ENCODE results near the gene BEST2. TPM values are rescaled to one million over a fixed set of nuclear protein-coding genes. Genes with fewer than 3 reads are reported as not detected.

Gene BEST2
- total and polyA plus RNA-seq, 7 donors: 0.36 to 50.0 (median 45.1) TPM; not detected in 3

DNA sequence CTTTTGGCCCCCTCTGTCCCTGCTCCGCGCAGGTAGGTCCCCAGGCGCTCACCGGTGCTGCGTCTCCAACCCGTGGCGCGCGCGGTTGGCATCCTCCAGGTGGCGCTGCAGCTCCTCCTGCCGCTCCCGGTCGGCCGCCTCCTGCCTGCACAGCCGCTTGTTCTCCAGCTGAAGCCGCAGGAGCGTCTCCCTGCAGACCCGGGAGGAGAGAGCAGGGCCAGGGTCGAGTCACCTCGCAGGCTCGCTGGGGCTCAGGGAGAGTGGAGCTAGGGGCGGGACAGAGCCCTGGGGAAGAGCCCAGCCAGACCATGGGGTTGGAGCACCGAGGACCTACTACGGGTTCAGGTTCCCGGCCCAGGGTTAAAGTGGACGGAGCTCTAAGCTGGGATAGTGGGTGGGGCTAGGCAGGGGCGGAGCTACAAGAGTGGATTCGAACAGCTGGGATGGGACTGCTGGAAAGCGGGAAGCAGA, 14.5 kb downstream of the BEST2 start:
- Histone ChIP-seq H3K36me3 (peaks cover 0 to 32% (median 2%) of the 10 kb centered on the region in 4 donors), H3K4me3 (peak overlapping the region; percentile 25 to 54 (median 38)), H3K9me3 (no peaks in the 10 kb centered on the region), H3K4me1 (peaks cover 0 to 10% (median 0%) of the 10 kb centered on the region in 4 donors), H3K27ac (peak overlapping the region; percentile 55 to 80 (median 70)), H3K27me3 (no peaks in the 10 kb centered on the region)
- 45% methylated on average over 30 of the region's 30 CpGs for WGBS, 2 donors
- TF ChIP-seq POLR2A (IDR thresholded peaks at IDR 0.05): no peak
- peak in 2 of 4 donors; percentile 9 to 58 for TF ChIP-seq POLR2AphosphoS5 (IDR thresholded peaks at IDR 0.05)
- TF ChIP-seq, protein P1, sequence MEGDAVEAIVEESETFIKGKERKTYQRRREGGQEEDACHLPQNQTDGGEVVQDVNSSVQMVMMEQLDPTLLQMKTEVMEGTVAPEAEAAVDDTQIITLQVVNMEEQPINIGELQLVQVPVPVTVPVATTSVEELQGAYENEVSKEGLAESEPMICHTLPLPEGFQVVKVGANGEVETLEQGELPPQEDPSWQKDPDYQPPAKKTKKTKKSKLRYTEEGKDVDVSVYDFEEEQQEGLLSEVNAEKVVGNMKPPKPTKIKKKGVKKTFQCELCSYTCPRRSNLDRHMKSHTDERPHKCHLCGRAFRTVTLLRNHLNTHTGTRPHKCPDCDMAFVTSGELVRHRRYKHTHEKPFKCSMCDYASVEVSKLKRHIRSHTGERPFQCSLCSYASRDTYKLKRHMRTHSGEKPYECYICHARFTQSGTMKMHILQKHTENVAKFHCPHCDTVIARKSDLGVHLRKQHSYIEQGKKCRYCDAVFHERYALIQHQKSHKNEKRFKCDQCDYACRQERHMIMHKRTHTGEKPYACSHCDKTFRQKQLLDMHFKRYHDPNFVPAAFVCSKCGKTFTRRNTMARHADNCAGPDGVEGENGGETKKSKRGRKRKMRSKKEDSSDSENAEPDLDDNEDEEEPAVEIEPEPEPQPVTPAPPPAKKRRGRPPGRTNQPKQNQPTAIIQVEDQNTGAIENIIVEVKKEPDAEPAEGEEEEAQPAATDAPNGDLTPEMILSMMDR (IDR thresholded peaks at IDR 0.05): peak; percentile 58 to 95 (median 70)
- no peak for TF ChIP-seq EP300 (IDR thresholded peaks at IDR 0.05)
- intact Hi-C loops (cut with DNase I): loop anchor here (1.0 to 5.0 kb wide), 2 partner anchors 36 to 81 kb away; partner anchors contain the start of genes PRDX2 and THSD8
- peak; percentile 93 for DNase-seq

DNA sequence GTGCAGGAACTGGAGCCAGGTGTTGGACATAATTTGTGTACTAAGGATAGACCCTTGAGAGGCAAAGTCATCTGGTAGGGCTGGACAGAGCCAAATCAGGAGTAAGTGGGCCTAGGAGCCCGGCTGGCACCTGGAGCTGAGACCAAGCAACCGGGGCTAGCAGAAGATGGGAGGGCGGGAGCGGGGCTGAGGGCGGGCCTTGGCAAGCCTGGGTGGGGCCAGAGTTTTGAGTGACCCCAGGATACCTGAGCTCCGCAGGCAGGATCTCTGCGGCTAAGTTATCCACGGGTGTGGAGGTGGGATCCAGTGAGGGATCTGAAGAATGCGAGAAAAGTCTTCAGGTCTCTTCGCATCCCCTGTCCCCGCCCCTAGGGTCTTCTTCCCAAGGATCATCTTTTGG, 15.6 kb downstream of the BEST2 start:
- H3K27ac ChIP-seq: no peak overlapping the region
- WGBS, 2 donors: 93 to 96% methylated on average over 11 of the region's 11 CpGs
- no peak for DNase-seq
- H3K4me1 ChIP-seq: peaks cover 0 to 10% (median 0%) of the 10 kb centered on the region in 4 donors
- peaks cover 0 to 32% (median 2%) of the 10 kb centered on the region in 4 donors for H3K36me3 ChIP-seq
- intact Hi-C loops (cut with DNase I): loop anchor here (5.0 kb wide), 1 partner anchor 35 kb away; the partner anchor contains the start of genes PRDX2 and THSD8
- H3K4me3 ChIP-seq: no peak overlapping the region
- no peaks in the 10 kb centered on the region for H3K9me3 ChIP-seq
- H3K27me3 ChIP-seq: no peaks in the 10 kb centered on the region
- TF ChIP-seq POLR2A (IDR thresholded peaks at IDR 0.05): no peak
- TF ChIP-seq EP300 (IDR thresholded peaks at IDR 0.05): no peak
- TF ChIP-seq, protein P1 (IDR thresholded peaks at IDR 0.05): no peak
- no peak for TF ChIP-seq POLR2AphosphoS5 (IDR thresholded peaks at IDR 0.05)

DNA sequence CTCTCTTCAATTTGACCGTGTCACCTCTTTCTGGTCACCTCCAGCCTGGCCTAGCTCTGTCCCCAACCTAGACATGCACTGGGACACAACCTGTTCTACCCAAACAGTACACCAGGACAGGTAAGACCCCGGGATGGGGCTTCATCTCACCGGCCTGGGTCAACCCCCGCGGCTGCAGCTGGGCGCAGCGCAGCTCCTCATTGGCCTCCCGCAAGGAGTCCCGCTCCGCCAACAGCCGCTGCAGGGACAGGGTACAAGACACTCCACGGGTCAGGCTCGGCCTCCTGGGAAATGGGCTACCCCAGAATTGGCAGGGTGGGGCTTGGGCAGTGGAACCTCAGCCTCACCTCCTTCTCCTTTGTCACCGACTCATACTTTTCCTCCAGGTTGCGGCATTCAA, 16.1 kb downstream of the BEST2 start:
- WGBS, 2 donors: 96 to 97% methylated on average over 15 of the region's 15 CpGs
- H3K4me3 ChIP-seq: no peak overlapping the region
- no peaks in the 10 kb centered on the region for H3K27me3 ChIP-seq
- TF ChIP-seq EP300 (IDR thresholded peaks at IDR 0.05) (no peak), POLR2AphosphoS5 (IDR thresholded peaks at IDR 0.05) (no peak), POLR2A (IDR thresholded peaks at IDR 0.05) (no peak)
- TF ChIP-seq, protein P1 (IDR thresholded peaks at IDR 0.05): no peak
- DNase-seq: no peak
- H3K36me3 ChIP-seq: peaks cover 0 to 28% (median 2%) of the 10 kb centered on the region in 4 donors
- intact Hi-C loops (cut with DNase I): loop anchor here (5.0 kb wide), 1 partner anchor 35 kb away; the partner anchor contains the start of genes PRDX2 and THSD8
- peaks cover 0 to 10% (median 0%) of the 10 kb centered on the region in 4 donors for H3K4me1 ChIP-seq
- H3K9me3 ChIP-seq: no peaks in the 10 kb centered on the region
- no peak overlapping the region for H3K27ac ChIP-seq

DNA sequence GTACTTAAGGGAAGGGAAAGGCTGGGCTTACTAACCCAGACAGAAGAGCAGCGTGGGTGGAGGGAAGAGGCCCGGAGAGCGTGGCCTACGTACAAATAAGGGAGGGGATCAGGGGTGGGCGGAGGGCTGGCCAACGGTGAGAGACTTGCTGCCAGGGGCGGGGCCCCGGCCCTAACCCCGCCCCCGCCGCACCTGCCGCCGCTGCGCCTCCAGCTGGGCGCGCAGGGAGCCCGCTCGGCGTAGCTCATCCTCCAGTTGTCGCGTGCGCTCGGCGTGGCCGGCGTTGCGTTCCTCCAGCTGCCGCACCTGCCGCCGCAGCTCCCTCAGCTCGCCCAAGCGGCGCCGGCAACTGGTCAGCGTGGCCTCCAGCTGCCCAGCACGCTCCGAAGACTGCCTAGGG, 18.1 kb downstream of the BEST2 start:
- intact Hi-C loops (cut with DNase I): loop anchor here (5.0 kb wide), 1 partner anchor 33 kb away; the partner anchor contains the start of genes PRDX2 and THSD8
- Histone ChIP-seq H3K36me3 (peaks cover 0 to 14% (median under 1%) of the 10 kb centered on the region in 4 donors), H3K4me1 (peaks cover 0 to 19% (median 1%) of the 10 kb centered on the region in 4 donors), H3K4me3 (no peak overlapping the region), H3K27me3 (no peaks in the 10 kb centered on the region), H3K9me3 (no peaks in the 10 kb centered on the region), H3K27ac (no peak overlapping the region)
- WGBS, 2 donors: 30 to 52% methylated on average over 37 of the region's 37 CpGs
- TF ChIP-seq POLR2AphosphoS5 (IDR thresholded peaks at IDR 0.05) (no peak), POLR2A (IDR thresholded peaks at IDR 0.05) (no peak)
- TF ChIP-seq, protein P1 (IDR thresholded peaks at IDR 0.05): no peak
- no peak for DNase-seq
